Measurements from ENCODE around the gene PTCH1.

- no peak for TF ChIP-seq YY1 (IDR thresholded peaks at IDR 0.05; ENCODE audit: insufficient read depth, insufficient read length)
- no peak for TF ChIP-seq SUZ12 (IDR thresholded peaks at IDR 0.05; ENCODE audit: extremely low read depth, insufficient read depth, insufficient read length)
- no peak for TF ChIP-seq ZNF274 (IDR thresholded peaks at IDR 0.05; ENCODE audit: low read depth, low read length)
These were observed 37.4 kb downstream of the PTCH1 start for GRCh38 chr9:95479330-95479729.
